GM18858 (cell line): ENCODE results near the gene PI4KA.
"Not testable (repeated sequence)": the region's sequence is repeated elsewhere in the genome, so short reads cannot be mapped to it uniquely, and the experiment has no call there.

Experiments used
- ATAC-seq: cut with Tn5 transposase; IDR thresholded peaks from one replicate; pipeline ENCODE4 v1.9.1; 2021; ENCODE audit not compliant: unreplicated experiment

PI4KA gene

GRCh38 chr22:20752104-20752741, 106.4 kb downstream of the PI4KA start:
- ATAC-seq: no peak

GRCh38 chr22:20751185-20751851, 107.3 kb downstream of the PI4KA start:
- ATAC-seq: no peak

GRCh38 chr22:20750461-20751184, 108.0 kb downstream of the PI4KA start:
- ATAC-seq: no peak

GRCh38 chr22:20749453-20749852, 109.2 kb downstream of the PI4KA start:
- no peak for ATAC-seq

GRCh38 chr22:20748731-20749428, 109.7 kb downstream of the PI4KA start:
- peak; percentile 44 for ATAC-seq

- ATAC-seq: no peak
Observed at GRCh38 chr22:20748082-20748481, 110.5 kb downstream of the PI4KA start.

- ATAC-seq: no peak
Observed at GRCh38 chr22:20747223-20747622, 111.4 kb downstream of the PI4KA start.

- no peak for ATAC-seq
Observed at GRCh38 chr22:20746431-20747189, 112.0 kb downstream of the PI4KA start.

- ATAC-seq: no peak
Observed at GRCh38 chr22:20745119-20745518, 113.5 kb downstream of the PI4KA start.

GRCh38 chr22:20744456-20744855, 114.2 kb downstream of the PI4KA start:
- no peak for ATAC-seq

GRCh38 chr22:20742764-20743163, 115.8 kb downstream of the PI4KA start:
- ATAC-seq: no peak

GRCh38 chr22:20741634-20742581, 116.7 kb downstream of the PI4KA start:
- no peak for ATAC-seq

- no peak for ATAC-seq
Observed at GRCh38 chr22:20741008-20741633, 117.5 kb downstream of the PI4KA start.

GRCh38 chr22:20740222-20740951, 118.2 kb downstream of the PI4KA start:
- ATAC-seq: no peak

- no peak for ATAC-seq
Observed at GRCh38 chr22:20738394-20739089, 120.1 kb downstream of the PI4KA start.

- ATAC-seq: not testable (repeated sequence)
Observed at GRCh38 chr22:20736891-20737290, 121.7 kb downstream of the PI4KA start.

- ATAC-seq: not testable (repeated sequence)
Observed at GRCh38 chr22:20735356-20736162, 123.1 kb downstream of the PI4KA start.
